Natural killer cell (primary cell): ENCODE measurements around the gene EGFR. TPM values are rescaled to one million over a fixed set of nuclear protein-coding genes. Genes with fewer than 3 reads are reported as not detected.

Experiments
- ATAC-seq, 3 donors: fragments of 150-1000 bp in 2 of 3; fragments of 200-7000 bp in 1 of 3; cut with Tn5 transposase; 1 replicate in 1 of 3; 2 replicates in 2 of 3; pipeline ENCODE4 v1.10.0; 2021; ENCODE audit warnings: mild to moderate bottlenecking in 2 of 3, moderate library complexity in 2 of 3
- DNase-seq, 2 donors: peaks; one replicate each; pipeline versions ENCODE4 v3.0.0 to v3.0.0-alpha.2; 2013 to 2021; ENCODE audit warnings: mixed read lengths in 1 of 2
- H3K27ac ChIP-seq: one replicate; pipeline ENCODE4 v1.5.1; 2013; ENCODE audit warnings: mild to moderate bottlenecking, low read length
- H3K27me3 ChIP-seq: one replicate; pipeline ENCODE4 v1.6.1; 2013; ENCODE audit warnings: low read length; ENCODE audit not compliant: control insufficient read depth, insufficient read depth
- H3K36me3 ChIP-seq: one replicate; pipeline ENCODE4 v1.6.1; 2013; ENCODE audit warnings: low read length; ENCODE audit not compliant: control insufficient read depth, insufficient read depth
- H3K4me1 ChIP-seq: one replicate; pipeline ENCODE4 v1.6.1; 2013; ENCODE audit warnings: low read length; ENCODE audit not compliant: control insufficient read depth, insufficient read depth
- H3K4me3 ChIP-seq: one replicate; pipeline ENCODE4 v1.5.1; 2013; ENCODE audit warnings: low read length
- H3K9me3 ChIP-seq: one replicate; pipeline ENCODE4 v1.6.1; 2013; ENCODE audit warnings: low read length; ENCODE audit not compliant: control insufficient read depth, insufficient read depth
- H3K27ac Mint-ChIP-seq, 2 donors: one replicate each; pipeline ENCODE4 v1.8.0; 2022; ENCODE audit warnings: mild to moderate bottlenecking in 2 of 2, mixed read lengths in 2 of 2, moderate library complexity in 1 of 2
- H3K27me3 Mint-ChIP-seq, 2 donors: one replicate each; pipeline ENCODE4 v1.8.0; 2022; ENCODE audit warnings: low read depth in 2 of 2, mixed read lengths in 2 of 2
- H3K36me3 Mint-ChIP-seq: one replicate; pipeline ENCODE4 v1.8.0; 2022; ENCODE audit warnings: mixed read lengths
- H3K4me1 Mint-ChIP-seq, 2 donors: one replicate each; pipeline ENCODE4 v1.8.0; 2022; ENCODE audit warnings: mixed read lengths in 2 of 2
- H3K4me3 Mint-ChIP-seq: one replicate; pipeline ENCODE4 v1.8.0; 2022; ENCODE audit warnings: mild to moderate bottlenecking, moderate library complexity, mixed read lengths
- H3K9me3 Mint-ChIP-seq, 2 donors: one replicate each; pipeline ENCODE4 v1.8.0; 2022; ENCODE audit warnings: mixed read lengths in 2 of 2
- CTCF ChIP-seq: fragments of 200-600 bp; IDR thresholded peaks from one replicate; pipeline ENCODE4 v1.8.0; 2022; ENCODE audit warnings: antibody characterized with exemption
- WGBS: methylation state at CpG from one replicate; pipeline ENCODE4 v1.1.7; 2013; ENCODE audit warnings: missing lambda C conversion rate; ENCODE audit not compliant: insufficient coverage; 5-methylcytosine and 5-hydroxymethylcytosine counted together
- intact Hi-C: fragments of 100-400 bp; cut with micrococcal nuclease; formaldehyde crosslinking; loops from one replicate; pipeline ENCODE4 v1.14.2; 2022
- total RNA-seq, 4 donors: library from RNA; stranded (reverse); fragments of 120-200 nt in 1 of 4; gene quantifications; one replicate each; pipeline versions ENCODE4 v1.2.3 to v1.2.4, GENCODE V29; 2013 to 2022

Gene EGFR
- total RNA-seq, 3 donors from 2014 or later (not counting 1 experiment from before 2014, with no cell fraction given): not detected

GRCh38 chr7:55149001-55149400 is 130.2 kb downstream of the EGFR start:
- H3K4me1 ChIP-seq: peaks cover 3% of the 10 kb centered on the region
- no peaks in the 10 kb centered on the region for H3K36me3 ChIP-seq
- no CpG with 5 or more reads among the region's 1 CpG for WGBS
- Mint-ChIP-seq H3K27ac (no peak overlapping the region), H3K4me1 (peaks cover 0 to 3% of the 10 kb centered on the region in 2 donors), H3K27me3 (peaks cover 16 to 18% of the 10 kb centered on the region in 2 donors), H3K4me3 (no peak overlapping the region), H3K9me3 (no peaks in the 10 kb centered on the region), H3K36me3 (no peaks in the 10 kb centered on the region)
- H3K9me3 ChIP-seq: no peaks in the 10 kb centered on the region
- H3K4me3 ChIP-seq: no peak overlapping the region
- ATAC-seq (no peak), DNase-seq (no peak)
- H3K27me3 ChIP-seq: no peaks in the 10 kb centered on the region
- no peak for TF ChIP-seq CTCF
- no peak overlapping the region for H3K27ac ChIP-seq
- intact Hi-C loops: no loop called here

- peaks cover 0 to 2% of the 10 kb centered on the region in 2 donors for H3K4me1 Mint-ChIP-seq
- peaks cover 11 to 18% of the 10 kb centered on the region in 2 donors for H3K27me3 Mint-ChIP-seq
- ATAC-seq: no peak
- 91% methylated on average over 13 of the region's 13 CpGs for WGBS
- DNase-seq: no peak
- H3K9me3 ChIP-seq: no peaks in the 10 kb centered on the region
- H3K27me3 ChIP-seq: no peaks in the 10 kb centered on the region
- no peak for TF ChIP-seq CTCF
- no peaks in the 10 kb centered on the region for H3K36me3 ChIP-seq
- intact Hi-C loops: no loop called here
- H3K4me3 Mint-ChIP-seq: no peak overlapping the region
- H3K4me3 ChIP-seq: no peak overlapping the region
- H3K4me1 ChIP-seq: peaks cover 3% of the 10 kb centered on the region
- H3K27ac ChIP-seq: no peak overlapping the region
- no peaks in the 10 kb centered on the region for H3K9me3 Mint-ChIP-seq
- H3K36me3 Mint-ChIP-seq: no peaks in the 10 kb centered on the region
- H3K27ac Mint-ChIP-seq: no peak overlapping the region
Observed at GRCh38 chr7:55150166-55150565, 131.3 kb downstream of the EGFR start.

- intact Hi-C loops: no loop called here
- DNase-seq (no peak), ATAC-seq (no peak)
- Mint-ChIP-seq H3K36me3 (no peaks in the 10 kb centered on the region), H3K27me3 (peaks cover 10 to 18% of the 10 kb centered on the region in 2 donors), H3K9me3 (no peaks in the 10 kb centered on the region), H3K4me1 (no peaks in the 10 kb centered on the region), H3K4me3 (no peak overlapping the region), H3K27ac (no peak overlapping the region)
- Histone ChIP-seq H3K9me3 (no peaks in the 10 kb centered on the region), H3K36me3 (no peaks in the 10 kb centered on the region), H3K27ac (no peak overlapping the region), H3K27me3 (no peaks in the 10 kb centered on the region), H3K4me3 (no peak overlapping the region), H3K4me1 (peaks cover 3% of the 10 kb centered on the region)
- no peak for TF ChIP-seq CTCF
- WGBS: 77% methylated on average over 7 of the region's 8 CpGs
Observed at GRCh38 chr7:55150709-55151451, 132.1 kb downstream of the EGFR start.

- H3K27ac Mint-ChIP-seq: no peak overlapping the region
- Histone ChIP-seq H3K4me3 (no peak overlapping the region), H3K27me3 (no peaks in the 10 kb centered on the region), H3K9me3 (no peaks in the 10 kb centered on the region), H3K27ac (no peak overlapping the region), H3K4me1 (peaks cover 3% of the 10 kb centered on the region), H3K36me3 (no peaks in the 10 kb centered on the region)
- H3K4me3 Mint-ChIP-seq: no peak overlapping the region
- H3K9me3 Mint-ChIP-seq: no peaks in the 10 kb centered on the region
- ATAC-seq (no peak), DNase-seq (no peak)
- WGBS: 82% methylated on average over 6 of the region's 6 CpGs
- no peaks in the 10 kb centered on the region for H3K4me1 Mint-ChIP-seq
- H3K27me3 Mint-ChIP-seq: peaks cover 8 to 23% of the 10 kb centered on the region in 2 donors
- H3K36me3 Mint-ChIP-seq: no peaks in the 10 kb centered on the region
- intact Hi-C loops: no loop called here
- no peak for TF ChIP-seq CTCF
Observed at GRCh38 chr7:55152516-55152915, 133.7 kb downstream of the EGFR start.
